Fibroblast of skin of left quadriceps (primary cell): ENCODE measurements around the gene KLHL9.

ENCODE experiments used
- DNase-seq, 2 experiments: peaks; one replicate each; pipeline ENCODE4 v3.0.0-alpha.2; 2013; ENCODE audit warnings: low read depth in 2 of 2

KLHL9 gene

GRCh38 chr9:21317956-21318923 is 17.0 kb downstream of the KLHL9 start:
- peak in 1 of 2 experiments; percentile 25 for DNase-seq

- DNase-seq = no peak
Measured at GRCh38 chr9:21316860-21317259, 18.3 kb downstream of the KLHL9 start.

- DNase-seq = no peak
Measured at GRCh38 chr9:21316032-21316842, 19.0 kb downstream of the KLHL9 start.

GRCh38 chr9:21314152-21314551 is 21.1 kb downstream of the KLHL9 start:
- DNase-seq = no peak

DNA sequence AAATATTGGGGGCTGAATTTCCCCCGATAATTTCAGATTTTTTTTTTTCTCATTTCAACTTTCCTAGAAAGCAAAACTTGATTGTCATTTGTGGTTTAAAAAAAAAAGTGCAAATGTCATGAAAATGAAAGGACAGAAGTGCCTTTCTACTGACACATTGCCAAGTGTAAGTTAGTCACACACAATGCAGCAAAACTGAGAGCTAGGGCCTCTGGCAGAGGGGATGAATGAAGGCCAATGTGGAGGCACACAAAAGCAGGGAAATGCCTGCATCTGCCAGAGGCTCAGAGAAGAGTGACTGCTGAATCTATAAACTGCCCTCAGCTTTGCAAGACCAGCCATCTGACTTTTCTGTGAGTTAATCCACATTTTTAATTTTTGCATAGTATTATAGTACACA is 23.3 kb downstream of the KLHL9 start:
- DNase-seq = no peak

DNA sequence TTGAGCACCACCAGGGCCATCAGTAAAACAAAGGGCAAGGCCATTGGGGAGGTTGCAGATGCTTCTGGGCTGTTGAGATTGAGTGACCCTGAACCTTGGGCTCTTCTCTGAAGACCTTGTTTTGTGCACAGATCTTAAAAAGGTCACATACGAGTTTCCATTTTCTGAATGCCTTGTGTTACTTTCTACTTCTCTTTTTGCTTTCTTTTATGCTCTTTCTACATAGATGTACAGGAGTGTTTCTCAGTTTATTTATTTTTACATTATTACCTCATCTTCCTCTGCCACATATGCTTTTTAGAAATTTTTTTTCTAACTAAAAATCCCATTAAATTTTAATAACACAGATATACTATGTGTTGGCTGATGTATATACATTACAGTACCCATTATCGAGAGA is 30.0 kb downstream of the KLHL9 start, which contains the start of gene IFNA5:
TSS of gene IFNA5 (minus strand) at position 101 of the 400 bp plus-strand sequence. CDS start at position 44, 57 bp downstream.
- DNase-seq = no peak

GRCh38 chr9:21295992-21296391 is 39.2 kb downstream of the KLHL9 start:
- no peak for DNase-seq

- DNase-seq = no peak
Measured at GRCh38 chr9:21294904-21295538, 40.2 kb downstream of the KLHL9 start.

- DNase-seq = no peak
Measured at GRCh38 chr9:21294364-21294774, 40.8 kb downstream of the KLHL9 start.

- DNase-seq = no peak
Measured at GRCh38 chr9:21289848-21290247, 45.4 kb downstream of the KLHL9 start.

GRCh38 chr9:21287280-21287679 is 47.9 kb downstream of the KLHL9 start:
- DNase-seq = no peak

DNA sequence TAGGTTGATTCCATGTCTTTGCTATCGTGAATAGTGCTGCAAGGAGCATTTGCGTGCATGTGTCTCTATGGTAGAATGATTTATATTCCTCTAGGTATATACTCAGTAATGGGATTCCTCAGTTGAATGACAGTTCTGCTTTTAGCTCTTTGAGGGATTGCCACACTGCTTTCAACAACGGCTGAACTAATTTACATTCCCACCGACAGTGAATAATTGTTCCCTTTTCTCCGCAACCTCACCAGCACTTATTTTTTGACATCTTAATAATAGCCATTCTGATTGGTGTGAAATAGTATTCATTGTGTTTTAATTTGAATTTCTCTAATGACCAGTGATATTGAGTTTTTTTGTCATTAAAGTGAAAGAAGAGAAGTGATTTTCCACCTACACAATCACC is 48.5 kb downstream of the KLHL9 start:
- DNase-seq = no peak

DNA sequence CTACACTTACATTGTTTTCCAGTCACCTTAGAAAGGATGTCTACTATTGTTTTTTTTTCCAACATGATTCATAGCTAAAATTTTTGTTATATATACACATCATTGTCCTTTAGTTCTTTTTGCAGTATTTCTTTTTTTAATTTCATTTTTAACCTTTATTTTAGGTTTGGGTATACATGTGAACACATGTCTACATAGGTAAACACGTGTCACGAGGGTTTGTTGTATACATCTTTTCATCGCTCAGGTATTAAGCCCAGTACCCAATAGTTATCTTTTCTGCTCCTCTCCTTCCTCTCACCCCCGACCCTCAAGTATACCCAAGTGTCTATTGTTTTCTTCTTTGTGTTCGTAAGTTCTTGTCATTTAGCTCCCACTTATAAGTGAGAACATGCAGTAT is 49.1 kb downstream of the KLHL9 start:
- no peak for DNase-seq

GRCh38 chr9:21281275-21281674 is 53.9 kb downstream of the KLHL9 start:
- no peak for DNase-seq
